Activated CD8-positive, alpha-beta memory T cell treated with anti-CD3 and anti-CD28 coated beads, Interleukin-2, amount 50 U/mL, for 24 hours (primary cell): Measurements from ENCODE around the gene C1QTNF5.

Source experiments
- DNase-seq: peaks from one replicate; pipeline ENCODE4 v3.0.0-alpha.2; 2020; ENCODE audit errors: extremely low read depth

Gene C1QTNF5

GRCh38 chr11:119318240-119319135, 22.2 kb downstream of the C1QTNF5 start:
- no peak for DNase-seq

- DNase-seq: no peak
Observed at GRCh38 chr11:119317592-119318239, 23.0 kb downstream of the C1QTNF5 start.

- DNase-seq: no peak
Observed at GRCh38 chr11:119316729-119317591, 23.7 kb downstream of the C1QTNF5 start, which contains the start of gene MCAM. Gene MCAM, minus strand, starts transcription at chr11:119317130. Its CDS starts 29 bp downstream, at chr11:119317101.

GRCh38 chr11:119316016-119316728, 24.5 kb downstream of the C1QTNF5 start:
- no peak for DNase-seq

- no peak for DNase-seq
Observed at GRCh38 chr11:119315131-119316015, 25.3 kb downstream of the C1QTNF5 start.

GRCh38 chr11:119314726-119315125, 26.0 kb downstream of the C1QTNF5 start:
- no peak for DNase-seq

GRCh38 chr11:119310682-119311052, 30.0 kb downstream of the C1QTNF5 start:
- no peak for DNase-seq

- DNase-seq: no peak
Observed at GRCh38 chr11:119309953-119310681, 30.6 kb downstream of the C1QTNF5 start.

- DNase-seq: no peak
Observed at GRCh38 chr11:119309411-119309810, 31.3 kb downstream of the C1QTNF5 start.

- no peak for DNase-seq
Observed at GRCh38 chr11:119307974-119308373, 32.7 kb downstream of the C1QTNF5 start.

- no peak for DNase-seq
Observed at GRCh38 chr11:119307219-119307618, 33.5 kb downstream of the C1QTNF5 start.

- no peak for DNase-seq
Observed at GRCh38 chr11:119306373-119306890, 34.3 kb downstream of the C1QTNF5 start.

- no peak for DNase-seq
Observed at GRCh38 chr11:119305556-119306372, 34.9 kb downstream of the C1QTNF5 start.

- DNase-seq: no peak
Observed at GRCh38 chr11:119303227-119303718, 37.4 kb downstream of the C1QTNF5 start.

GRCh38 chr11:119300198-119300964, 40.3 kb downstream of the C1QTNF5 start:
- DNase-seq: no peak

GRCh38 chr11:119299416-119299815, 41.3 kb downstream of the C1QTNF5 start:
- no peak for DNase-seq

GRCh38 chr11:119298726-119299125, 42.0 kb downstream of the C1QTNF5 start:
- no peak for DNase-seq

GRCh38 chr11:119297938-119298337, 42.7 kb downstream of the C1QTNF5 start:
- DNase-seq: no peak
